Fibroblast of lung (primary cell): Measurements from ENCODE around the gene MEGF6.

ENCODE experiments used
- EZH2 ChIP-seq: IDR thresholded peaks from 2 replicates; pipeline ENCODE4 v1.5.1; 2012; ENCODE audit warnings: low read length, control low read depth, mild to moderate bottlenecking; ENCODE audit errors: missing control alignments
- TF ChIP-seq, protein P1 (sequence below), 2 donors: IDR thresholded peaks in 1 of 2; conservative IDR thresholded peaks in 1 of 2; 1 replicate in 1 of 2; 2 replicates in 1 of 2; pipeline ENCODE4 v1.5.1; 2011 to 2012; ENCODE audit warnings: low read length in 2 of 2, control low read depth in 1 of 2, inconsistent platforms in 1 of 2, low read depth in 1 of 2, mild to moderate bottlenecking in 1 of 2

DNA sequence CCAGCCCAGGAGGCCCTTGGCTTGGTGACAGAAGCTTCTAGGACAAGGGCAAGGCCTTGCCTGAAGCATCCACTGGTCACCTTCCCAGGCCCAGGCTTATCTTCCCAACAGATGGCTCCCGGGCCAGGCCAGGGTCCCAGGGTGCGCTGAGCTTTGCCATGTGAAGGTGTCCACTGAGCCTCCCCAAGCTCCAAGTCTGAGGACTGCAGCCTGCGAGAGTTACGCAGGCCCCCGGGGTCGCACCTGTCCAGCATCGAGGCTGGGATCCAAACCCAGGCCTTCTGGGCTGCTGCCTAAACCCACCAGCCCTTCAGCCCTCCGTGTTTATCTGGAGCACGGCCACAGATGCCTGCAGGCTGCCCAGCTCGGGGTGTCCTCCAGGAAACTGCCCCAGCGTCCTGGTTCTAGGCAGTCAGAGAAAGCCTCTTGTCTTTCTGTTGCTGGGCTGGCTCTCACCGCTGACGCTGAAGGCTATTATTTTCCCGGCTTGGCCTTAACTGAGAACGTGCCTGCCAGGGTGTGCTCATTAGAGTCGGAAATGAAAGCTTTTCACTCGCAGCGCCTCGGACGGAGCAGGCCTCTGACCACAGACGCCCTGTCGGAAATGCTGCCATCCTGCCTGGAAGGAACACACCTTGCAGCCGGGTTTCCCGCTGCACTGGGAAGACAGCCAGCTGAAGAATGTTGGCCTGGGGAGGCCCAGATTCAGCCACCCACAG lies 71.4 kb downstream of the MEGF6 start:
- TF ChIP-seq, protein P1, sequence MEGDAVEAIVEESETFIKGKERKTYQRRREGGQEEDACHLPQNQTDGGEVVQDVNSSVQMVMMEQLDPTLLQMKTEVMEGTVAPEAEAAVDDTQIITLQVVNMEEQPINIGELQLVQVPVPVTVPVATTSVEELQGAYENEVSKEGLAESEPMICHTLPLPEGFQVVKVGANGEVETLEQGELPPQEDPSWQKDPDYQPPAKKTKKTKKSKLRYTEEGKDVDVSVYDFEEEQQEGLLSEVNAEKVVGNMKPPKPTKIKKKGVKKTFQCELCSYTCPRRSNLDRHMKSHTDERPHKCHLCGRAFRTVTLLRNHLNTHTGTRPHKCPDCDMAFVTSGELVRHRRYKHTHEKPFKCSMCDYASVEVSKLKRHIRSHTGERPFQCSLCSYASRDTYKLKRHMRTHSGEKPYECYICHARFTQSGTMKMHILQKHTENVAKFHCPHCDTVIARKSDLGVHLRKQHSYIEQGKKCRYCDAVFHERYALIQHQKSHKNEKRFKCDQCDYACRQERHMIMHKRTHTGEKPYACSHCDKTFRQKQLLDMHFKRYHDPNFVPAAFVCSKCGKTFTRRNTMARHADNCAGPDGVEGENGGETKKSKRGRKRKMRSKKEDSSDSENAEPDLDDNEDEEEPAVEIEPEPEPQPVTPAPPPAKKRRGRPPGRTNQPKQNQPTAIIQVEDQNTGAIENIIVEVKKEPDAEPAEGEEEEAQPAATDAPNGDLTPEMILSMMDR (conservative IDR thresholded peaks at IDR 0.05 in 1 of 2, IDR thresholded peaks at IDR 0.05 in 1 of 2; ENCODE audit: low read depth in 1 of 2, low read length in 2 of 2): no peak
- TF ChIP-seq EZH2: no peak
